GM23338 (cell line): Measurements from ENCODE around the gene PLS1. TPM values are rescaled to one million over a fixed set of nuclear protein-coding genes. Genes with fewer than 3 reads are reported as not detected.

Experiments
- ATAC-seq: fragments of 200-7000 bp; cut with Tn5 transposase; 3 replicates; pipeline ENCODE4 v1.9.1; 2020
- DNase-seq: peaks from one replicate; pipeline ENCODE4 v3.0.0-alpha.2; 2015; ENCODE audit warnings: low spot score
- H2AFZ ChIP-seq: fragments of 200-600 bp; sonication (generic); 2 replicates; pipeline ENCODE4 v1.8.0; 2016; ENCODE audit warnings: antibody characterized with exemption, mild to moderate bottlenecking, moderate library complexity
- H3F3A ChIP-seq: fragments of 200-600 bp; sonication (generic); replicated peaks from 2 replicates; pipeline ENCODE4 v1.8.0; 2017; ENCODE audit warnings: antibody characterized with exemption, mixed run types, low read depth
- H3K27ac ChIP-seq: fragments of 200-600 bp; sonication (generic); 2 replicates; pipeline ENCODE4 v1.6.1; 2016; ENCODE audit warnings: low read depth
- H3K27me3 ChIP-seq: fragments of 200-600 bp; sonication (generic); 2 replicates; pipeline ENCODE4 v1.8.0; 2016; ENCODE audit warnings: mild to moderate bottlenecking, mixed run types, moderate library complexity; ENCODE audit not compliant: insufficient read depth
- H3K36me3 ChIP-seq: fragments of 200-600 bp; sonication (generic); 2 replicates; pipeline ENCODE4 v1.8.0; 2016; ENCODE audit warnings: mild to moderate bottlenecking; ENCODE audit not compliant: insufficient read depth
- H3K4me1 ChIP-seq: fragments of 200-600 bp; sonication (generic); 2 replicates; pipeline ENCODE4 v1.8.0; 2016; ENCODE audit warnings: mild to moderate bottlenecking, moderate library complexity; ENCODE audit not compliant: insufficient read depth
- H3K4me2 ChIP-seq: fragments of 200-600 bp; sonication (generic); 2 replicates; pipeline ENCODE4 v1.7.1; 2017; ENCODE audit warnings: mixed run types
- H3K4me3 ChIP-seq: fragments of 200-600 bp; sonication (generic); 2 replicates; pipeline ENCODE4 v1.6.1; 2016; ENCODE audit warnings: mixed run types
- H3K79me2 ChIP-seq: fragments of 200-600 bp; sonication (generic); replicated peaks from 2 replicates; pipeline ENCODE4 v1.8.0; 2017; ENCODE audit warnings: mild to moderate bottlenecking; ENCODE audit not compliant: insufficient read depth
- H3K9me2 ChIP-seq: fragments of 200-600 bp; sonication (generic); 2 replicates; pipeline ENCODE4 v1.8.0; 2017; ENCODE audit not compliant: insufficient read depth
- H4K20me1 ChIP-seq: fragments of 200-600 bp; sonication (generic); replicated peaks from 2 replicates; pipeline ENCODE4 v1.8.0; 2017; ENCODE audit warnings: mild to moderate bottlenecking; ENCODE audit not compliant: insufficient read depth
- H3K27ac Mint-ChIP-seq: 2 replicates; pipeline ENCODE4 v1.8.0; 2020; ENCODE audit warnings: inconsistent platforms, mild to moderate bottlenecking, moderate library complexity, mixed read lengths
- H3K27me3 Mint-ChIP-seq: 3 replicates; pipeline ENCODE4 v1.8.0; 2022; ENCODE audit warnings: low read depth, mild to moderate bottlenecking, moderate library complexity, mixed read lengths, inconsistent platforms; ENCODE audit not compliant: insufficient read depth, poor library complexity
- H3K36me3 Mint-ChIP-seq: 3 replicates; pipeline ENCODE4 v1.8.0; 2021; ENCODE audit warnings: low read depth, mild to moderate bottlenecking, inconsistent platforms, moderate library complexity, mixed read lengths
- H3K4me1 Mint-ChIP-seq: 3 replicates; pipeline ENCODE4 v1.8.0; 2020; ENCODE audit warnings: mild to moderate bottlenecking, inconsistent platforms, mixed read lengths
- H3K4me3 Mint-ChIP-seq: 3 replicates; pipeline ENCODE4 v1.8.0; 2021; ENCODE audit warnings: moderate library complexity, mild to moderate bottlenecking, inconsistent platforms, mixed read lengths
- H3K9me3 Mint-ChIP-seq: 3 replicates; pipeline ENCODE4 v1.8.0; 2020; ENCODE audit warnings: moderate library complexity, mild to moderate bottlenecking, inconsistent platforms, mixed read lengths
- CREB1 ChIP-seq: fragments of 250-450 bp; sonication (Bioruptor Pico); IDR thresholded peaks from 2 replicates; pipeline ENCODE4 v1.5.0; 2020; ENCODE audit warnings: low read depth, mild to moderate bottlenecking, moderate library complexity
- CTCF ChIP-seq, 2 experiments: fragments of 200-600 bp in 1 of 2; sonication (generic) in 1 of 2; conservative IDR thresholded peaks; 2 replicates each; pipeline versions ENCODE4 v1.5.1 to v1.6.1; 2016 to 2017; ENCODE audit warnings: antibody characterized with exemption in 2 of 2, low read depth in 2 of 2, mild to moderate bottlenecking in 2 of 2, moderate library complexity in 1 of 2
- ETS1 ChIP-seq: IDR thresholded peaks from 2 replicates; pipeline ENCODE4 v1.6.1; 2016; ENCODE audit warnings: antibody characterized with exemption
- EZH2 ChIP-seq: fragments of 200-600 bp; sonication (generic); IDR thresholded peaks from one replicate; pipeline ENCODE4 v1.8.0; 2017; ENCODE audit warnings: antibody characterized with exemption, mild to moderate bottlenecking, low read depth; ENCODE audit not compliant: unreplicated experiment
- JUNB ChIP-seq: IDR thresholded peaks from one replicate; pipeline ENCODE4 v1.6.1; 2016; ENCODE audit warnings: antibody characterized with exemption; ENCODE audit not compliant: unreplicated experiment
- NANOG ChIP-seq: IDR thresholded peaks from 2 replicates; pipeline ENCODE4 v1.6.1; 2016; ENCODE audit warnings: antibody characterized with exemption, borderline replicate concordance
- REST ChIP-seq: IDR thresholded peaks from one replicate; pipeline ENCODE4 v1.6.1; 2018; ENCODE audit warnings: antibody characterized with exemption; ENCODE audit not compliant: unreplicated experiment
- STAT1 ChIP-seq: IDR thresholded peaks from one replicate; pipeline ENCODE4 v1.6.1; 2016; ENCODE audit warnings: antibody characterized with exemption; ENCODE audit not compliant: unreplicated experiment
- ZNF114 ChIP-seq: fragments of 250-450 bp; sonication (Bioruptor Pico); IDR thresholded peaks from 2 replicates; pipeline ENCODE4 v1.5.0; 2020; ENCODE audit warnings: mild to moderate bottlenecking, moderate library complexity
- ZNF462 ChIP-seq: fragments of 250-450 bp; sonication (Bioruptor Pico); IDR thresholded peaks from 2 replicates; pipeline ENCODE4 v1.5.0; 2020; ENCODE audit warnings: mild to moderate bottlenecking, moderate library complexity
- polyA plus RNA-seq: library from polyadenylated mRNA; unstranded; fragments of >200 nt; fragmentation: Nextera tagmentation; extraction: Ambion mirVana; gene quantifications from 2 replicates; pipeline ENCODE4 v1.2.1, GENCODE V29; 2016
- total RNA-seq: library from RNA; depleted of rRNA; stranded (reverse); fragments of >200 nt; shearing (Covaris generic); gene quantifications from 2 replicates; pipeline ENCODE4 v1.2.3, GENCODE V29; 2014

Gene PLS1
- total and polyA plus RNA-seq, 2 experiments from 2014 or later: 18.4 to 42.2 TPM

GRCh38 chr3:142574665-142575064, 21.5 kb upstream of the PLS1 start (continued):
- no peak for TF ChIP-seq REST

GRCh38 chr3:142576792-142577191, 19.4 kb upstream of the PLS1 start:
- H2AFZ ChIP-seq: no peak overlapping the region
- H3K27me3 Mint-ChIP-seq: peaks cover 3% of the 10 kb centered on the region
- peaks cover 5% of the 10 kb centered on the region; the same call in 2 of the 3 replicates for H3K36me3 Mint-ChIP-seq
- H3K4me2 ChIP-seq: peak overlapping the region; percentile 85
- peaks cover 3% of the 10 kb centered on the region; the same call in 1 of the 2 replicates for H3K36me3 ChIP-seq
- H3K4me3 ChIP-seq: peak overlapping the region; percentile 87
- no peak overlapping the region for H3K27ac Mint-ChIP-seq
- H3K27me3 ChIP-seq: no peaks in the 10 kb centered on the region
- ATAC-seq (no peak), DNase-seq (no peak)
- no peaks in the 10 kb centered on the region for H3K9me2 ChIP-seq
- H3K9me3 Mint-ChIP-seq: no peaks in the 10 kb centered on the region
- H3K4me3 Mint-ChIP-seq: peak overlapping the region; percentile 99
- H3K4me1 Mint-ChIP-seq: peaks cover 36% of the 10 kb centered on the region
- peaks cover 59% of the 10 kb centered on the region for H3K79me2 ChIP-seq
- H4K20me1 ChIP-seq: no peaks in the 10 kb centered on the region
- H3K27ac ChIP-seq: no peak overlapping the region
- H3F3A ChIP-seq: no peaks in the 10 kb centered on the region; the same call in 1 of the 2 replicates
- peaks cover 11% of the 10 kb centered on the region for H3K4me1 ChIP-seq
- TF ChIP-seq CREB1 (CRISPR knock-in tag): no peak
- no peak for TF ChIP-seq ETS1
- TF ChIP-seq ZNF114 (CRISPR knock-in tag): no peak
- no peak for TF ChIP-seq JUNB
- TF ChIP-seq EZH2: no peak
- no peak for TF ChIP-seq ZNF462 (CRISPR knock-in tag)
- no peak for TF ChIP-seq CTCF (conservative IDR thresholded peaks at IDR 0.05; ENCODE audit: low read depth in 2 of 2)
- no peak for TF ChIP-seq NANOG
- no peak for TF ChIP-seq STAT1
